Cardiac muscle cell (in vitro differentiated cells and primary cell): ENCODE results near the gene MTPN. TPM values are rescaled to one million over a fixed set of nuclear protein-coding genes. Genes with fewer than 3 reads are reported as not detected.
A peak's percentile ranks its signal among the peaks of the same experiment; 100 is the strongest.

Experiments used
- DNase-seq, 2 donors: peaks; one replicate each; pipeline versions ENCODE4 v3.0.0 to v3.0.0-alpha.2; 2010 to 2017; ENCODE audit warnings: low read depth in 1 of 2, low spot score in 1 of 2
- H3K27ac ChIP-seq: fragments of 200-600 bp; sonication (generic); 2 replicates; pipeline ENCODE4 v1.5.1; 2016
- H3K27me3 ChIP-seq: fragments of 200-600 bp; sonication (generic); 2 replicates; pipeline ENCODE4 v1.6.0; 2016; ENCODE audit warnings: control low read depth
- H3K36me3 ChIP-seq: fragments of 200-600 bp; sonication (generic); 2 replicates; pipeline ENCODE4 v1.5.1; 2016; ENCODE audit warnings: control low read depth
- H3K4me1 ChIP-seq: fragments of 200-600 bp; sonication (generic); 2 replicates; pipeline ENCODE4 v1.8.1; 2017; ENCODE audit warnings: low read depth, mild to moderate bottlenecking, mixed run types
- H3K4me3 ChIP-seq: fragments of 200-600 bp; sonication (generic); 2 replicates; pipeline ENCODE4 v1.5.1; 2016; ENCODE audit warnings: mild to moderate bottlenecking
- H3K9me3 ChIP-seq: fragments of 200-600 bp; sonication (generic); 2 replicates; pipeline ENCODE4 v1.5.1; 2017; ENCODE audit warnings: low read depth, mild to moderate bottlenecking, control low read depth
- CTCF ChIP-seq: IDR thresholded peaks from 2 replicates; pipeline ENCODE4 v1.5.1; 2012; ENCODE audit warnings: low read depth, mild to moderate bottlenecking, low read length
- polyA plus RNA-seq: library from polyadenylated mRNA; unstranded; fragments of >200 nt; fragmentation: Nextera tagmentation; extraction: Ambion mirVana; gene quantifications from 2 replicates; pipeline ENCODE4 v1.2.1, GENCODE V29; 2016
- total RNA-seq: library from RNA; depleted of rRNA; stranded (reverse); fragments of >200 nt; gene quantifications from 2 replicates; pipeline ENCODE4 v1.2.3, GENCODE V29; 2016

MTPN gene
- total and polyA plus RNA-seq, 2 experiments from 2014 or later, result 86.1 to 110 TPM

GRCh38 chr7:135877805-135878204, 99.4 kb downstream of the MTPN start:
- H3K36me3 ChIP-seq, result no peaks in the 10 kb centered on the region
- H3K27me3 ChIP-seq, result no peaks in the 10 kb centered on the region
- H3K4me3 ChIP-seq, result no peak overlapping the region
- no peak for TF ChIP-seq CTCF
- no peak overlapping the region for H3K27ac ChIP-seq
- DNase-seq, result peak in 1 of 2 donors; percentile 70
- no peaks in the 10 kb centered on the region for H3K4me1 ChIP-seq
- no peaks in the 10 kb centered on the region for H3K9me3 ChIP-seq

Other genes starting within 250 kb of the MTPN start
- gene SLC13A4, start 249.2 kb downstream of the MTPN start, total RNA-seq, result 0.12 and 0.25 TPM in 2 replicates
- gene SLC13A4, start 249.2 kb downstream of the MTPN start, polyA plus RNA-seq, result 3.3 and 3.9 TPM in 2 replicates
- gene FAM180A, start 228.5 kb downstream of the MTPN start, total RNA-seq, result not detected in 2 replicates
- gene FAM180A, start 228.5 kb downstream of the MTPN start, polyA plus RNA-seq, result not detected in 2 replicates